Measurements from ENCODE around the gene OSBPL2.

The OSBPL2 gene

GRCh38 chr20:62307226-62308101, 69.1 kb downstream of the OSBPL2 start:
- DNase-seq (ENCODE audit: low read depth), result no peak

GRCh38 chr20:62308102-62308822, 69.9 kb downstream of the OSBPL2 start:
- no peak for DNase-seq (ENCODE audit: low read depth)
- no peak for TF ChIP-seq CTCF (IDR thresholded peaks at IDR 0.05; ENCODE audit: control insufficient read depth, insufficient read depth, low read depth, low read length, missing control alignments)
- no peak overlapping the region for H3K4me3 ChIP-seq (ENCODE audit: control insufficient read depth, low read depth, low read length)

More at GRCh38 chr20:62307226-62308101, 69.1 kb downstream of the OSBPL2 start:
- no peak for TF ChIP-seq CTCF (IDR thresholded peaks at IDR 0.05; ENCODE audit: control insufficient read depth, insufficient read depth, low read depth, low read length, missing control alignments)
- no peak overlapping the region for H3K4me3 ChIP-seq (ENCODE audit: control insufficient read depth, low read depth, low read length)

- DNase-seq (ENCODE audit: low read depth), result no peak
- H3K4me3 ChIP-seq (ENCODE audit: control insufficient read depth, low read depth, low read length), result no peak overlapping the region
- TF ChIP-seq CTCF (IDR thresholded peaks at IDR 0.05; ENCODE audit: control insufficient read depth, insufficient read depth, low read depth, low read length, missing control alignments), result no peak
Measured at GRCh38 chr20:62309198-62309944, 71.0 kb downstream of the OSBPL2 start.

- TF ChIP-seq CTCF (IDR thresholded peaks at IDR 0.05; ENCODE audit: control insufficient read depth, insufficient read depth, low read depth, low read length, missing control alignments), result no peak
- no peak overlapping the region for H3K4me3 ChIP-seq (ENCODE audit: control insufficient read depth, low read depth, low read length)
- DNase-seq (ENCODE audit: low read depth), result no peak
Measured at GRCh38 chr20:62309947-62310756, 71.8 kb downstream of the OSBPL2 start.

GRCh38 chr20:62310757-62311121, 72.4 kb downstream of the OSBPL2 start:
- no peak for TF ChIP-seq CTCF (IDR thresholded peaks at IDR 0.05; ENCODE audit: control insufficient read depth, insufficient read depth, low read depth, low read length, missing control alignments)
- no peak for DNase-seq (ENCODE audit: low read depth)
- no peak overlapping the region for H3K4me3 ChIP-seq (ENCODE audit: control insufficient read depth, low read depth, low read length)

- H3K4me3 ChIP-seq (ENCODE audit: control insufficient read depth, low read depth, low read length), result no peak overlapping the region
- no peak for TF ChIP-seq CTCF (IDR thresholded peaks at IDR 0.05; ENCODE audit: control insufficient read depth, insufficient read depth, low read depth, low read length, missing control alignments)
- no peak for DNase-seq (ENCODE audit: low read depth)
Measured at GRCh38 chr20:62311150-62311549, 72.8 kb downstream of the OSBPL2 start.
